Astrocyte (in vitro differentiated cells and primary cell): Measurements from ENCODE around the gene NKX6-1. TPM values are rescaled to one million over a fixed set of nuclear protein-coding genes. Genes with fewer than 3 reads are reported as not detected.

Source experiments
- DNase-seq: peaks from one replicate; pipeline ENCODE4 v3.0.0-alpha.2; 2010; ENCODE audit warnings: low read depth
- FAIRE-seq: peaks from 2 replicates; lab custom pipeline; 2011; peaks lifted over from hg19 to GRCh38; lab: Jason Lieb, UNC
- H2AFZ ChIP-seq: 2 replicates; pipeline ENCODE4 v1.6.0; 2012; ENCODE audit warnings: low read depth, low read length, inconsistent platforms
- H3K27ac ChIP-seq: 2 replicates; pipeline ENCODE4 v1.5.1; 2011; ENCODE audit warnings: low read depth, low read length, inconsistent platforms
- H3K27me3 ChIP-seq: 2 replicates; pipeline ENCODE4 v1.6.0; 2011; ENCODE audit warnings: low read length, inconsistent platforms; ENCODE audit not compliant: insufficient read depth
- H3K36me3 ChIP-seq: 2 replicates; pipeline ENCODE4 v1.5.1; 2011; ENCODE audit warnings: low read length, inconsistent platforms; ENCODE audit not compliant: insufficient read depth
- H3K4me1 ChIP-seq: 2 replicates; pipeline ENCODE4 v1.5.1; 2011; ENCODE audit warnings: low read length, inconsistent platforms; ENCODE audit not compliant: insufficient read depth
- H3K4me2 ChIP-seq: 2 replicates; pipeline ENCODE4 v1.6.0; 2012; ENCODE audit warnings: low read length, inconsistent platforms
- H3K4me3 ChIP-seq: 2 replicates; pipeline ENCODE4 v1.5.1; 2011; ENCODE audit warnings: low read depth, mild to moderate bottlenecking, low read length, inconsistent platforms; ENCODE audit not compliant: insufficient read depth
- H3K79me2 ChIP-seq: 2 replicates; pipeline ENCODE4 v1.6.0; 2012; ENCODE audit warnings: mild to moderate bottlenecking, low read length, inconsistent platforms; ENCODE audit not compliant: insufficient read depth
- H3K9ac ChIP-seq: 2 replicates; pipeline ENCODE4 v1.6.0; 2012; ENCODE audit warnings: mild to moderate bottlenecking, low read length, inconsistent platforms
- H3K9me3 ChIP-seq: 2 replicates; pipeline ENCODE4 v1.5.1; 2012; ENCODE audit warnings: low read depth, mild to moderate bottlenecking, low read length, inconsistent platforms; ENCODE audit not compliant: insufficient read depth
- H4K20me1 ChIP-seq: 2 replicates; pipeline ENCODE4 v1.6.0; 2012; ENCODE audit warnings: low read length, inconsistent platforms; ENCODE audit not compliant: insufficient read depth
- H3K27ac Mint-ChIP-seq: one replicate; pipeline ENCODE4 v1.8.0; 2021; ENCODE audit warnings: mild to moderate bottlenecking, mixed read lengths; ENCODE audit not compliant: unreplicated experiment
- H3K27me3 Mint-ChIP-seq: one replicate; pipeline ENCODE4 v1.8.0; 2021; ENCODE audit warnings: low read depth, mixed read lengths; ENCODE audit not compliant: unreplicated experiment
- H3K36me3 Mint-ChIP-seq: one replicate; pipeline ENCODE4 v1.8.0; 2021; ENCODE audit warnings: low read depth, mixed read lengths; ENCODE audit not compliant: unreplicated experiment
- H3K4me1 Mint-ChIP-seq: one replicate; pipeline ENCODE4 v1.8.0; 2021; ENCODE audit warnings: low read depth, mixed read lengths; ENCODE audit not compliant: unreplicated experiment
- H3K4me3 Mint-ChIP-seq: one replicate; pipeline ENCODE4 v1.8.0; 2021; ENCODE audit warnings: mild to moderate bottlenecking, moderate library complexity, mixed read lengths; ENCODE audit not compliant: unreplicated experiment
- H3K9me3 Mint-ChIP-seq: one replicate; pipeline ENCODE4 v1.8.0; 2021; ENCODE audit warnings: mild to moderate bottlenecking, mixed read lengths; ENCODE audit not compliant: unreplicated experiment
- CTCF ChIP-seq: IDR thresholded peaks from 2 replicates; pipeline ENCODE4 v1.5.1; 2011; ENCODE audit warnings: low read depth, mild to moderate bottlenecking, inconsistent platforms, low read length, moderate library complexity; ENCODE audit not compliant: insufficient read depth
- EZH2 ChIP-seq: IDR thresholded peaks from 2 replicates; pipeline ENCODE4 v1.6.1; 2012; ENCODE audit warnings: mild to moderate bottlenecking, low read length, inconsistent platforms; ENCODE audit not compliant: insufficient read depth
- total RNA-seq: library from RNA; stranded (reverse); gene quantifications from 2 replicates; pipeline ENCODE4 v1.2.1, GENCODE V29; 2021

Gene NKX6-1
- total RNA-seq, 1 donor from 2014 or later: 0.14 TPM

- no peak for TF ChIP-seq CTCF
- TF ChIP-seq EZH2: no peak
- Histone ChIP-seq H3K4me1 (peaks cover 7% of the 10 kb centered on the region), H3K4me2 (no peak overlapping the region), H3K27me3 (peaks cover 77% of the 10 kb centered on the region), H3K9ac (no peak overlapping the region), H3K79me2 (peaks cover 14% of the 10 kb centered on the region), H4K20me1 (no peaks in the 10 kb centered on the region), H3K36me3 (no peaks in the 10 kb centered on the region), H3K9me3 (no peaks in the 10 kb centered on the region), H2AFZ (no peak overlapping the region), H3K27ac (no peak overlapping the region), H3K4me3 (no peak overlapping the region)
- H3K4me1 Mint-ChIP-seq: no peaks in the 10 kb centered on the region
- peak overlapping the region; percentile 60 for H3K4me3 Mint-ChIP-seq
- H3K9me3 Mint-ChIP-seq: peaks cover 9% of the 10 kb centered on the region
- FAIRE-seq: no peak
- peaks cover 82% of the 10 kb centered on the region for H3K27me3 Mint-ChIP-seq
- no peaks in the 10 kb centered on the region for H3K36me3 Mint-ChIP-seq
- DNase-seq: no peak
- H3K27ac Mint-ChIP-seq: no peak overlapping the region
Observed at GRCh38 chr4:84492290-84492689, 6.8 kb downstream of the NKX6-1 start.

DNA sequence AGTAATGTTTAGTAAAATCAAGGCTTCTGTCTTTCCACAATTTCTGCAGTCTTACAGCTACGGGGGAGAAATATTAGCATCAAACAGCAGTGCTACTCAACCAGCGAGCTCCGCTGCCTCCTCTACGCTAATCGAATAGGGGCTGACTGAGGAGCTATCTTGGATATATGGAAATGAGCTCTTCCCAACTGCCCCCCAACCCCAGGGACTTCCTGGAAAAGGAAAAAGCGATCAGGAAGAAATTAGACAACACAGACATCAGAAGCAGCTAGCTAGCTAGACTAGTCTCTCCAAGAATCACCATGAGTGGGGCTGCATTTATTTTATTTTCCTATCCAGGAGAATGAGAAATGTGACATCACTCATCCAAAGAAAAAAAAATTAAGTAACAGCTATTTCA, 7.6 kb downstream of the NKX6-1 start:
- Histone ChIP-seq H3K79me2 (peaks cover 7% of the 10 kb centered on the region), H4K20me1 (no peaks in the 10 kb centered on the region), H3K9me3 (no peaks in the 10 kb centered on the region), H3K27ac (no peak overlapping the region), H3K4me2 (no peak overlapping the region), H2AFZ (no peak overlapping the region), H3K27me3 (peaks cover 70% of the 10 kb centered on the region), H3K4me3 (no peak overlapping the region), H3K4me1 (peaks cover 7% of the 10 kb centered on the region), H3K36me3 (no peaks in the 10 kb centered on the region), H3K9ac (no peak overlapping the region)
- no peak for FAIRE-seq
- Mint-ChIP-seq H3K27me3 (peaks cover 81% of the 10 kb centered on the region), H3K4me1 (no peaks in the 10 kb centered on the region), H3K36me3 (no peaks in the 10 kb centered on the region), H3K9me3 (peaks cover 9% of the 10 kb centered on the region), H3K27ac (no peak overlapping the region), H3K4me3 (no peak overlapping the region)
- TF ChIP-seq EZH2: no peak
- TF ChIP-seq CTCF: no peak
- DNase-seq: no peak

GRCh38 chr4:84490663-84491062, 8.4 kb downstream of the NKX6-1 start:
- H3K27me3 Mint-ChIP-seq: peaks cover 81% of the 10 kb centered on the region
- peaks cover 7% of the 10 kb centered on the region for H3K4me1 ChIP-seq
- no peaks in the 10 kb centered on the region for H3K36me3 Mint-ChIP-seq
- TF ChIP-seq EZH2: no peak
- no peak for TF ChIP-seq CTCF
- H3K27ac ChIP-seq: no peak overlapping the region
- no peak overlapping the region for H3K4me3 ChIP-seq
- peaks cover 3% of the 10 kb centered on the region for H3K79me2 ChIP-seq
- H3K9ac ChIP-seq: no peak overlapping the region
- no peak overlapping the region for H3K27ac Mint-ChIP-seq
- H3K9me3 ChIP-seq: no peaks in the 10 kb centered on the region
- H3K27me3 ChIP-seq: peaks cover 71% of the 10 kb centered on the region
- no peak overlapping the region for H3K4me2 ChIP-seq
- H3K9me3 Mint-ChIP-seq: peaks cover 3% of the 10 kb centered on the region
- H4K20me1 ChIP-seq: no peaks in the 10 kb centered on the region
- no peak for DNase-seq
- no peak for FAIRE-seq
- H3K4me1 Mint-ChIP-seq: no peaks in the 10 kb centered on the region
- H2AFZ ChIP-seq: no peak overlapping the region
- no peak overlapping the region for H3K4me3 Mint-ChIP-seq
- no peaks in the 10 kb centered on the region for H3K36me3 ChIP-seq
